Superior temporal gyrus (tissue), 1 donor: ENCODE data around the gene PPM1L.
"Not testable (repeated sequence)": the region's sequence is repeated elsewhere in the genome, so short reads cannot be mapped to it uniquely, and the experiment has no call there.

Experiments
- DNase-seq: peaks from one replicate; pipeline ENCODE4 v3.0.0-alpha.2; 2016; ENCODE audit errors: extremely low spot score

Gene PPM1L

DNA sequence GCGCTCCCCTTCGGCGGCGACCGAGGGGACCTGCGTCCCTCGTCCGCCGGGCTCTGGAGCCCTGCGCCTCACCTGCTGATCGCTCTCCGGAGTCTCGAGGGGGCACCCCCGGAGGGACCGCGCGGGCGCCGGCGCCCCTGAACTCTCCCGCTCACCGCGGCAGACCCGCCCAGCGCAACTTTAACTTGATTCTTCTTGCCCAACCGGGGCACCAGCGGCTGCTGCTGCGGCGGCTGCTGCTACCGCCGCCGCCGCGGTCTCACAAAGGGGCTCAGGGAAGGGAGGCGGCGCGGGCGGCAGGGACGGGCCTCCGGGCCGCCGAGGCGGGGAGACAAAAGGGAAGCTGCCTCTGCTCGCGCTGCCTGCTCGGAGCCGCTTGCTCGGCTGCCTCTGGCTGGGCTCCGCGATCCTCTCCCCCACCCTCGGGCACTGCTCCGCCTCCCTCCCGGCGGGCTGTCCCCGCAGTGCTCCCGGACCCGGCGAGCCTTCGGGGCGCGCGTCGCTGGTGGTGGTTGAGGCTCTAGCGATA is at the start of gene PPM1L:
TSS of gene PPM1L (plus strand) at position 456 of the 529 bp plus-strand sequence.
- no peak for DNase-seq

DNA sequence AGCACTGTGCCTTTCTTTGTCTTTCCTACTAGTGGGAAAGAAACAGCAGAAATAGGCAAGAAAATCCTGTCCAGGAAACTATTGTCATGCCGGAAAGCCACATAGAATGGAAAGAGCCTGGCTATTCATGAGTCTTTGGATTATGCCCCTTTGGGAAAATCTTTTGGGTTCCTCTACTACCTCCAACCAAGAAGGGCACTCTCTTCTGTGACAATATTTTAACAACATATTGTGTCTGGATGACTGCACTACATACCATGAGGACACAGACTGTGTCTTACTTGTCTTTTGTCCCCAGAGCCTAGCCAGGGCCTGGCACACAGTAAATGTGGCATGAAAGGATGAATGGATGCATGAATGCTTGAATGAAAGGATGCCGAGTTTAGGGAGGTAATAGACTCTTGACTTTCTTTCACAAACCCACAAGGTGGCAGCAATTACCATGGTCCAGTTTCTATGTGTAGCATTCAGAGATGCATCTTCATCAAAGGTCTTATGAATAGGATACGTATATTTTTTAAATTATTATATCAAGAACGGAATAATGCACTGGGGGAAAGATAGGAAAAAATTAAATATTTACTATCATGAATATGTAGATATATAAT is 48.7 kb upstream of the PPM1L start:
- DNase-seq, result peak; percentile 89

DNA sequence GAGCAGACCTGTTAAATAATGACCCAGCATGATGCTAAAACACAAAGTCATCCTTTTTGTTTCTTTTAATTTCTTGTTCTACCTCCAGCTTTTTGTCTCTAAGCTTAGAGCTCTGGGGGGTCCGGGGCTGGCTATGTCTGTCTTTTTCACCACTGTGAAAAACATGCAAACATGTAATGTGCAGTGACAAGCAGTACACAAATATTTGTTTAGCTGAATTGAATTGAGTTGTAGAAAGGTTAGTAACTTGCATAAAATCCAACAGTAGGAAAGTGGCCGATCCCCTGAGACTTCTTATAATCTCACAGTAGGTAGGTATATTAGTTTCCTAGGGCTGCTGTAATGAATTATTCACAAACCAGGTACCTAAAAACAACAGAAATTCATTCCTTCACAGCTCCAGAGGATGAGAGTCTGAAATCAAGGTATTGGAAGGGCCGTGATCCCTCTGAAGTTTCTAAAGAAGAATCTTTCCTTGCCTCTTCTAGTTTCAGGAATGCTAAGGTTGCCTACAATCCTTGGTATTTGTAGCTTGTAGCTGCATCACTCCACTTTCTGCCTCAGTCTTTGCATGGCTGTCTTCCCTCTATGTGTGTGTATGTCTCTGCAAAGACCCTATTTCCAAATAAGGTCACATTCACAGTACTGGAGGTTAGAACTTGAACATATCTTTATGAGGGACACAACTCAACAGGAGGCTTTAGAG is 46.4 kb upstream of the PPM1L start:
- DNase-seq, result no peak

GRCh38 chr3:160713144-160713543 is 42.9 kb upstream of the PPM1L start:
- DNase-seq, result not testable (repeated sequence)

- no peak for DNase-seq
Measured at GRCh38 chr3:160719710-160720109, 36.3 kb upstream of the PPM1L start.

- DNase-seq, result no peak
Measured at GRCh38 chr3:160720123-160720746, 35.8 kb upstream of the PPM1L start.

- no peak for DNase-seq
Measured at GRCh38 chr3:160722331-160722730, 33.7 kb upstream of the PPM1L start.

DNA sequence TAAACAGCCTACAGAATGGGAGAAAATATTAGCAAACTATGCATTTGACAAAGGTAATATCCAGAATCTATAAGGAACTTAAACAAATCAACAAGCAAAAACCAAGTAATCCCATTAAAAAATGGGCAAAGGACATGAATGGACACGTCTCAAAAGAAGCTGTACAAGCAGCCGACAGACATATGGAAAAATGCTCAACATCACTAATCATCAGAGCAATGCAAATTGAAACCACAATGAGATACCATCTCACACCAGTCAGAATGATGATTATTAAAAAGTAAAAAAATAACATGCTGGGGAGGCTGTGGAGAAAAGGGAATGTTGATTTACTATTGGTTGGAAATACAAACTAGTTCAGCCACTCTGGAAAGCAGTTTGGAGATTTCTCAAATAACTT is 30.7 kb upstream of the PPM1L start:
- no peak for DNase-seq

GRCh38 chr3:160735826-160736225 is 20.2 kb upstream of the PPM1L start:
- peak; percentile 64 for DNase-seq

DNA sequence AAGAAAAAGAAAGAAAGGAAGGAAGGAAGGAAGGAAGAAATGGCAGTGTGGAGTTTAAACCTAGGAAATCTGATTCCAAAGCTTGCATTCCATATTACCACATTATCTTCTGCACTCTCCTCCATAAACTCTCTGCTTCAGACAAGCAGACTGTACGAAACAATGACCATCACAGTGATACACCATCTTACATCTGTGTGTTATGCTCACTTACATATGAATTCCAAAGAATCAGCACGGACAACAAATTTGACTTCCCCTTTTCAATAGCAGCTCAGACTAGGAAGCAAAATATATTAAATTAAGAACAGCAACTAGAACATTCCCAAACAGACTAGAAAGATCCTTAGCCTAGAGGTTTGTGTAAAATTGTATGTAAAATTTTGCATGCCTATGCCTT is 18.0 kb upstream of the PPM1L start:
- DNase-seq, result no peak

GRCh38 chr3:160739079-160739478 is 17.0 kb upstream of the PPM1L start:
- no peak for DNase-seq

DNA sequence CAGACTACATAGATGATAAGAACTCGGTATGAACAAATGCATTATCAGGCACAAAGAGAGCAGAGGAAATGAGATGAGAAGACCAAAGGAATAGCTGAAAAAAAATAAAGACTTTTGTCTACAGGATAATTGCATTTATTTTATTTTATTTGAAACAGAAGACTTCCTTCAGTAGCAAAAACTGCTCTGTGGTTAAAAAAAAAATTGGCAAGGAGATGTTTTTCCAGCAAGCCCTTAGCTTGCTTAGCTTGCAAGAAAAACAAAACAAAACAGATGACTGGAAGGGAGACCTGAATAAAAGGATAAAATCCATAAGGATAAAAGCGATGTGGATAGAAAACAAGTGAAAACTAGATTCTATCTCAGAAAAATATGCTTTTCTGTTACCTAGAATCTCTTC is 9.1 kb upstream of the PPM1L start:
- no peak for DNase-seq

DNA sequence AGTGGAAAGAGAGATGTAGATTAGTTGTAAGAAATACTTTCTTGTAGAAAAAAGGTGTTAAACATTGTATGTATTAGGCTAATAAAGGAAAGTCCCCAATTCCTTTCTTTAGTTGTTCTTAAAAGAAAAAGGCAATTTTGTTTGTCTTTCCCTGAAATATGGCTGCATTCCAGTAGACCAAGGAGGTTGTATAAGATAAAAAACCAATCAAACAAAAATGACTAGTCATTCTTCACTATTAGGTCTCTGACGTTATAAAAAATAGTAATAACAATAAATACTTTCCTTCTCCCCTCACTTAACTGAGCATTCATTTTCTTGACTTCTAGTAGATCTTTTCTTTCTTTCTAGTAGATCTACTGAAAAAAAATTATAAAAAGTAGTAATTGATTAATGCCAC is 8.6 kb upstream of the PPM1L start:
- no peak for DNase-seq

DNA sequence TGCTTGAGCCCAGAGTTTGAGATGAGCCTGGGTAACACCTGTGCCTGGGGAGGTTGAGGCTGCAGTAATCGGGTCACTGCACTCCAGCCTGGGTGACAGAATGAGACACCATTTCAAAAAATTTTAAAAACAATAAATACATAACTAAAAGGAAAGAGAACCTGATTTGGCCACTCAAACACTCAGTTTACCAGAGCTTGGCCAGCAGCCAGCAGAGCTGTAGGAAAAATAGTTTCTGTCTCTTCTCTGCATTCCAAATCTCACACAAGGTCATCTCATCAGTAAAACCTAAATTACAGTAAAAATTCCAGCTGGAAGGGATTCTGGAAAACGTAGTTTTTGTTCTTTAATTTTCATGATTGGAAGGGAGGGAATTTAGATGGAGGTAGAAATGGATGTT is 7.8 kb upstream of the PPM1L start:
- DNase-seq, result no peak

DNA sequence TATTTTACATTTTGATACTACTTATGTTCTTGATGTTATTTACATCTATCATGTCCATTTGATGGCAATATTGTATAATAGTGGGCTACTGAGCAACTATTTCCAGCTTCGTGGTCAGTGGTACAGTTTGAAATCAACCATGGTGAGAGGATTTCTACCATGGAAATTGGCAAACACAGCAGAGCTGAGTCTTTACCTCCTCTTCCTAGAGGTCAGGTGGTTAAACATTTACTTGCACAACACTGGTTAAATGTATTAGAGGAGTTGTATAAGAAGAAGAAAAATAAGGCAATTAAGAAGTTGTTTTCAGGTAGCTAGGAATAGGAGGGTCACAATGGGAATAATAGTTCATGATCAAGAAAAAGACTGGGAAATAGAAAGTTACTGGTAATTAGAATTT is 7.2 kb upstream of the PPM1L start:
- DNase-seq, result no peak

- DNase-seq, result no peak
Measured at GRCh38 chr3:160753953-160754352, 2.1 kb upstream of the PPM1L start.

DNA sequence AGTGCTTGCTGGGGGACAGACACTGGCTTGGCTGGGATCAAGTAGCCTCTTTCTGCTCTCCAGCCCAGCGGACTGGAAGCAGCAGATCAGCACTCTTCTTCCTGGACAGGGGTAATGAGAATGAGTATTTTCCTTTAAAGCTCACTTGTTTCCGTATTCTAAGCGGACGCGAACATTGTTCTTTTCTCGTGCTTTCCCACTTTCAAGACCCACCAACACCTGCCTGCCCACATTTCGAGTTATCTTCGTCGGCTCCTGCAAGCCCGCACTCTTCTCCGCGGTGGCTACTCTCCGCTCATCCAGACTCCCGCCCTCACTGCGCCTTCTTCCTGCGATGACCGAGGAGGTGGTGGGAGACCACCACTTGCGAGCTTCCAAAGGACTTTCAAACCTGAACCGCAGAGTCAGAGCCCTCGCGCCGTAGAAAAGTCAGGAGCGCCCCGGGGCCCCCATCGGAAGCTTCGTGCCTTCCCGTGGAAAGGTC is 1.6 kb upstream of the PPM1L start:
- peak; percentile 74 for DNase-seq

DNA sequence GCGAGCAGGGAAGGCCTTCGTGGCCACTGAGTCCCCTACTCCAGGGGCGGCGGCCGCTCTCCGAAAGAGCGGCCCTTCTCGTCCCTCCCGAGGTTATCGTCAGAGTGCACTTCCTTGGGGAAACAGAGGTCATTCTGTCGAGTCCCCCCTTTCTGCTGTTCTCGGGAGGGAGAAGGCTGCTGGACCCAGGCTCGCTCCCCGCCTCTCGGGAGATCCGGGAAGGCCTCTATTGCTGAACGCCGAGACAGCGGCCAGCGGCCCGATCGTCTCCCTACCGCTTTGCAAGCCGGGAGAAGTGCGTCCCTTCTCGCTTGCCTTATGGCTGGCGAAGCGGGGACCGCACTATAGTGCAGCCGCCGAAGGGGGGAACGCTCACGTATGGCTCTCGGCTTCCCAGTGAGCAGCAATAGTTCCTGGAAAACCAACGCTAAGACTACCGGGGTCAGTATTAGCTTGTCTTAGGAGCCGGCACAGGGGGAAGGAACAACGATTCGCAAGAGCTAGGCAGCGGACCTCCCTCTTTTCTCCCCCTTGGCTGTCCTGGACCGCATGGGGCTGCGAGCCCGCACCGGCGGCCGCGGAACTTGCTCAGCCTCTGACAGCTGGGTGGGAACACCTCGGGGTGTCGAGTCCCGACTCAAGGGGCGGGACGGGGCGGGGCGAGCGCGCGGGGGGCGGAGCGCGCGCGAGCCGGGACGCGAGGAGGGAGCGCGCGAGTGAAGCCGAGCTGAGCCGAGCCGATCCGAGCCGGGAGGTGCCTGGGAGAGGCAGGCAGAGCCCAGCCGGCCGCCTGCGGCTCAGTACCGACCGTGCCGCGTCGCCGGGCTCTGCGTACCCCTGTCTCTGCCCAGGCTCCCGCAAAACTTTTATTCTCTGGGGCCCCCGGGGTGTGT is 930 bp upstream of the PPM1L start:
- peak; percentile 94 for DNase-seq

- DNase-seq, result no peak
Measured at GRCh38 chr3:160757233-160758106, 1.4 kb downstream of the PPM1L start.

DNA sequence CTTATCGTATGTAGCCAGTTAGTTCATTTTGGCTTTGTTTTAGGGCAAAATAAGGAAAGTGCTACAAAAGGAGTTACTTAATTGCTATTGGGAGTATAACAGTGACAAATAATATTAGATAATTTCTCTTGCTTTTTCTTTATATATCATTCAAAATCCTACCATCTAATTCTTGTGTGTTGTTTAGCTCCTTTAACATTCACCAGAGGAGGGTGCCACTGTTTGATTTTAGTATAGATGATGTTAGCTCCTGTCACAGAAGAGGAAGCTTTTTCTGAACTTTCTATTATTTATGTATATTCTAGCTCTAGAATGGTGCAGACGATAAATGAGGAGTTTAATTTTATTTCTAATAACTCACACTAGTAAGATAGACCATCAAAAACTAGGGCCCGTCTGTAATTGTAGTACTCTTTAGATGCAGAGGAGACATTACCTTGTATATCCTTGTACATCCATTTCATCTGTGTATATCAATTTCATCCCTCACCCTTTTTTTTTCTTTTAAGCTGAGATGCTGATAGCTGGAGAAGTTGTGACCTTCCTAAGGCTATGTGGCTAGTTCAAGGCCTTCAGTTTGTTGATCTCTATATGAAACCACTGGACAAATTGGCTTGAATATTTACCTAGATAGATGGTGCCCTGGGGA is 3.0 kb downstream of the PPM1L start:
- no peak for DNase-seq
